HL-60 (cell line): ENCODE data around the gene NPHS1.

Source experiments
- DNase-seq, 2 experiments: peaks; one replicate each; pipeline ENCODE4 v3.0.0-alpha.2; 2010 to 2020; ENCODE audit warnings: low read depth in 1 of 2, low spot score in 1 of 2
- H3K27ac ChIP-seq: fragments of 250-450 bp; sonication (Bioruptor Pico); replicated peaks from 2 replicates; pipeline ENCODE4 v1.5.1; 2020; ENCODE audit warnings: mild to moderate bottlenecking, moderate library complexity
- H3K27me3 ChIP-seq: fragments of 250-450 bp; sonication (Bioruptor Pico); 2 replicates; pipeline ENCODE4 v1.5.1; 2021; ENCODE audit warnings: mild to moderate bottlenecking, moderate library complexity; ENCODE audit not compliant: insufficient read depth, poor library complexity, severe bottlenecking
- H3K4me3 ChIP-seq: replicated peaks from 2 replicates; pipeline ENCODE4 v1.5.1; 2011; ENCODE audit warnings: mild to moderate bottlenecking, control low read depth, low read length; ENCODE audit not compliant: insufficient read depth
- CTCF ChIP-seq: IDR thresholded peaks from one replicate; pipeline ENCODE4 v1.5.1; 2011; ENCODE audit warnings: low read length, control low read depth, inconsistent platforms; ENCODE audit not compliant: insufficient read depth
- GABPA ChIP-seq: IDR thresholded peaks from 2 replicates; pipeline ENCODE4 v1.6.1; 2012; ENCODE audit warnings: low read depth
- POLR2AphosphoS5 ChIP-seq: IDR thresholded peaks from 2 replicates; pipeline ENCODE4 v1.6.1; 2012; ENCODE audit warnings: low read depth
- SPI1 ChIP-seq: IDR thresholded peaks from 2 replicates; pipeline ENCODE4 v1.6.1; 2012; ENCODE audit warnings: low read depth, mild to moderate bottlenecking, borderline replicate concordance
- TF ChIP-seq, protein P1 (sequence below): IDR thresholded peaks from 2 replicates; pipeline ENCODE4 v1.6.1; 2012; ENCODE audit warnings: low read depth; ENCODE audit not compliant: insufficient replicate concordance

The NPHS1 gene

DNA sequence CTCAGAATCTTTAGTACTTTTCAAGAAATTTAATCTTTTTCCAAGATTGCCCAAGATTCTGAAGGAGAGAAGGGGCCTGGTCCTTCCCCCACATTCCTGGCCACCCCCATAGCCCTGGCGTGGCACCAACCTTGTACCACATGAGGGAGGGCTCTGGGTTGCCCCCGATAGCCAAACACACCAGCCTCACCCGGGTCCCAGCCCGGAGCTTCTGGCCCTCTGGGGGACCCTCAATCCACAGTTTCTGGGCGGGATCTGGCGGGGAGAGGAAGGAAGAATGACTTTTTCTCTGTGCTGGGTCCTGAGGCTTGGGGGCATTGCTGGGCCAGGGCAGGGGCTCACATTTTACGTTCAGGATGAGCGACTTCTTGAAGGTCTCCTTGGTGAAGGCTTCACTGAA, 4.4 kb downstream of the NPHS1 start:
- DNase-seq: no peak
- Histone ChIP-seq H3K27me3 (peaks cover 49% of the 10 kb centered on the region), H3K27ac (no peak overlapping the region), H3K4me3 (no peak overlapping the region)
- TF ChIP-seq SPI1: no peak
- TF ChIP-seq GABPA: no peak
- TF ChIP-seq CTCF: no peak
- no peak for TF ChIP-seq POLR2AphosphoS5
- TF ChIP-seq, protein P1, sequence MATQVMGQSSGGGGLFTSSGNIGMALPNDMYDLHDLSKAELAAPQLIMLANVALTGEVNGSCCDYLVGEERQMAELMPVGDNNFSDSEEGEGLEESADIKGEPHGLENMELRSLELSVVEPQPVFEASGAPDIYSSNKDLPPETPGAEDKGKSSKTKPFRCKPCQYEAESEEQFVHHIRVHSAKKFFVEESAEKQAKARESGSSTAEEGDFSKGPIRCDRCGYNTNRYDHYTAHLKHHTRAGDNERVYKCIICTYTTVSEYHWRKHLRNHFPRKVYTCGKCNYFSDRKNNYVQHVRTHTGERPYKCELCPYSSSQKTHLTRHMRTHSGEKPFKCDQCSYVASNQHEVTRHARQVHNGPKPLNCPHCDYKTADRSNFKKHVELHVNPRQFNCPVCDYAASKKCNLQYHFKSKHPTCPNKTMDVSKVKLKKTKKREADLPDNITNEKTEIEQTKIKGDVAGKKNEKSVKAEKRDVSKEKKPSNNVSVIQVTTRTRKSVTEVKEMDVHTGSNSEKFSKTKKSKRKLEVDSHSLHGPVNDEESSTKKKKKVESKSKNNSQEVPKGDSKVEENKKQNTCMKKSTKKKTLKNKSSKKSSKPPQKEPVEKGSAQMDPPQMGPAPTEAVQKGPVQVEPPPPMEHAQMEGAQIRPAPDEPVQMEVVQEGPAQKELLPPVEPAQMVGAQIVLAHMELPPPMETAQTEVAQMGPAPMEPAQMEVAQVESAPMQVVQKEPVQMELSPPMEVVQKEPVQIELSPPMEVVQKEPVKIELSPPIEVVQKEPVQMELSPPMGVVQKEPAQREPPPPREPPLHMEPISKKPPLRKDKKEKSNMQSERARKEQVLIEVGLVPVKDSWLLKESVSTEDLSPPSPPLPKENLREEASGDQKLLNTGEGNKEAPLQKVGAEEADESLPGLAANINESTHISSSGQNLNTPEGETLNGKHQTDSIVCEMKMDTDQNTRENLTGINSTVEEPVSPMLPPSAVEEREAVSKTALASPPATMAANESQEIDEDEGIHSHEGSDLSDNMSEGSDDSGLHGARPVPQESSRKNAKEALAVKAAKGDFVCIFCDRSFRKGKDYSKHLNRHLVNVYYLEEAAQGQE: no peak

DNA sequence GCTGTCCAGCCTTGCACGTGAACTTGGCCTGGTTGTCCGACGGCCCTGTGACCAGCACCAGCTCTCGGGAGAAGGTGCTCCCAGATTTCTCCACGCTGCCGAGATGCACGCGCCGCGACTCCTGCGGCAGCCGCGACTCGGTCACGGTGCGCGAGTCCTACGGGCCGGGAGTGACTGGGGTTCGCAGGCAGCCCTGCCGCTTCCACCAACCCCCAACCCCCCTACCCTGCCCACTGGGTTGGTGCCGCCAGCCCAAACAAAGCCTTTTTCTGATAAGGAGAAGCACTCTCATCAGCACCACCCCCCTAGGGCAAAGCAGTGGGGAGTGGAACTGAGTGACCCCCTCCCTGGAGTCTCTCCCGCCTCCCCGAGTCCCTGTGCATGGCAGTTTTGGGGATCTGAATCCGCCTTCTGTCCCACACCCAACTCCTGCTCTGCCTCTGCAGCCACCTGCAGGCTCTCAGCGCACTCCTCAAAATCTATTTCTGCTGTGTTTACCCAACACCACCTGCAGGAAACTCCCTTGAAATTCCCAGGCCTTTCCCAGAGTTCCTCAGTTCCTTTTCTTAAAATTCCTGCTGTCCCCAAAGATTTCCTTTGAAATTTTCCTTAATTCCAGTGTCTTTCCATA, 6.2 kb downstream of the NPHS1 start:
- no peak overlapping the region for H3K4me3 ChIP-seq
- DNase-seq: no peak
- no peak overlapping the region for H3K27ac ChIP-seq
- H3K27me3 ChIP-seq: peaks cover 43% of the 10 kb centered on the region
- TF ChIP-seq SPI1 (no peak), GABPA (no peak), POLR2AphosphoS5 (no peak), CTCF (no peak)
- TF ChIP-seq, protein P1: no peak

GRCh38 chr19:35845215-35846037, 6.9 kb downstream of the NPHS1 start:
- H3K4me3 ChIP-seq: no peak overlapping the region
- TF ChIP-seq POLR2AphosphoS5 (no peak), GABPA (no peak), SPI1 (no peak), CTCF (no peak)
- TF ChIP-seq, protein P1: no peak
- H3K27me3 ChIP-seq: peaks cover 43% of the 10 kb centered on the region
- H3K27ac ChIP-seq: no peak overlapping the region
- DNase-seq: no peak
